Measurements from ENCODE around the gene G3BP2. TPM values are rescaled to one million over a fixed set of nuclear protein-coding genes. Genes with fewer than 3 reads are reported as not detected.

G3BP2 gene
- total RNA-seq, 3 donors from 2014 or later: 75.4 to 92.6 (median 86.2) TPM

DNA sequence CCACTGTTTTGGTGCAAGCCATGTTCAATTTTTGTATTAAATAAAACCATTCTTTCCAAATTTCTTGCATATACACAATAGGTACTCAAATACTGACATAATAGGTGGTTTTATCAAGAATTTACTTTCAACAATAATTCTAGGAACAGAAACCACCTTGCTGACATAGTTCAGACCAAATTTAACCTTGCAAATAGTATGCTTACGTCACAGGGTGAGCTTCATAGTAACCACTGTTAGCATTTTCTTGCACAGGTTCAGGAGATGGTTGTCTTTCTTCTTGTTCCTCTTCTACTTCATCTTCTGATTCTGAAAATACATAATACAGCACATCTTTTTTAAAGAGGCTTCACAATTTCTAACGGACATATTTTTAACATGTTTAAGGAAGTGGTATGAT is 17.6 kb downstream of the G3BP2 start:
- DNase-seq (ENCODE audit: low spot score in 2 of 2): no peak
- no peaks in the 10 kb centered on the region for H3K27me3 ChIP-seq
- H3K36me3 ChIP-seq: no peaks in the 10 kb centered on the region
- no peaks in the 10 kb centered on the region for H3K4me1 ChIP-seq
- no peak for TF ChIP-seq POLR2AphosphoS5 (IDR thresholded peaks at IDR 0.05)
- TF ChIP-seq, protein P1, sequence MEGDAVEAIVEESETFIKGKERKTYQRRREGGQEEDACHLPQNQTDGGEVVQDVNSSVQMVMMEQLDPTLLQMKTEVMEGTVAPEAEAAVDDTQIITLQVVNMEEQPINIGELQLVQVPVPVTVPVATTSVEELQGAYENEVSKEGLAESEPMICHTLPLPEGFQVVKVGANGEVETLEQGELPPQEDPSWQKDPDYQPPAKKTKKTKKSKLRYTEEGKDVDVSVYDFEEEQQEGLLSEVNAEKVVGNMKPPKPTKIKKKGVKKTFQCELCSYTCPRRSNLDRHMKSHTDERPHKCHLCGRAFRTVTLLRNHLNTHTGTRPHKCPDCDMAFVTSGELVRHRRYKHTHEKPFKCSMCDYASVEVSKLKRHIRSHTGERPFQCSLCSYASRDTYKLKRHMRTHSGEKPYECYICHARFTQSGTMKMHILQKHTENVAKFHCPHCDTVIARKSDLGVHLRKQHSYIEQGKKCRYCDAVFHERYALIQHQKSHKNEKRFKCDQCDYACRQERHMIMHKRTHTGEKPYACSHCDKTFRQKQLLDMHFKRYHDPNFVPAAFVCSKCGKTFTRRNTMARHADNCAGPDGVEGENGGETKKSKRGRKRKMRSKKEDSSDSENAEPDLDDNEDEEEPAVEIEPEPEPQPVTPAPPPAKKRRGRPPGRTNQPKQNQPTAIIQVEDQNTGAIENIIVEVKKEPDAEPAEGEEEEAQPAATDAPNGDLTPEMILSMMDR (IDR thresholded peaks at IDR 0.05): no peak
- TF ChIP-seq POLR2A (IDR thresholded peaks at IDR 0.05): no peak
- no peak overlapping the region for H3K4me3 ChIP-seq
- no peak overlapping the region for H3K27ac ChIP-seq
- no peaks in the 10 kb centered on the region for H3K9me3 ChIP-seq
- intact Hi-C loops (cut with DNase I; ENCODE audit: low total_unique reads): no loop called here

DNA sequence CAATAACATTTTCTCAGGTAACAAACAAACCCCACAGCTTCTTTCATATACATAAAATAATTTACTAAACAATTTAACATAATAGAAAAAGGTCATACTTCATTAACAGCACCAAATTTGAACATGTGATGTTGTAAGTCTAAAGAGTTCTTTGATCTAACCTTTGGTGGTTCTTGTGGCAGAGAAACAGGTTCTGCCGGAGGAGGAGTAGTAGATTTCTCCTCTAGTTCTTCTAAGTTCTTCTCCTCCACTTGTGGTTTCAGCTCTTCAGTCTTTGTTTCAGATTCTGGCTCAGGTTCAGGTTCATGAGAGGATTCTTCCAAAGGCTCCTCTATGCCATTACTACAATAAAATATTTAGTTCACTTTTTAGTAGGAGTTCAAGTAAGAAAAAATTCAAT is 18.3 kb downstream of the G3BP2 start:
- Histone ChIP-seq H3K36me3 (no peaks in the 10 kb centered on the region), H3K4me1 (no peaks in the 10 kb centered on the region), H3K27ac (no peak overlapping the region), H3K9me3 (no peaks in the 10 kb centered on the region), H3K27me3 (no peaks in the 10 kb centered on the region), H3K4me3 (no peak overlapping the region)
- TF ChIP-seq, protein P1 (IDR thresholded peaks at IDR 0.05): no peak
- TF ChIP-seq POLR2AphosphoS5 (IDR thresholded peaks at IDR 0.05): no peak
- no peak for TF ChIP-seq POLR2A (IDR thresholded peaks at IDR 0.05)
- no peak for DNase-seq (ENCODE audit: low spot score in 2 of 2)
- intact Hi-C loops (cut with DNase I; ENCODE audit: low total_unique reads): no loop called here

DNA sequence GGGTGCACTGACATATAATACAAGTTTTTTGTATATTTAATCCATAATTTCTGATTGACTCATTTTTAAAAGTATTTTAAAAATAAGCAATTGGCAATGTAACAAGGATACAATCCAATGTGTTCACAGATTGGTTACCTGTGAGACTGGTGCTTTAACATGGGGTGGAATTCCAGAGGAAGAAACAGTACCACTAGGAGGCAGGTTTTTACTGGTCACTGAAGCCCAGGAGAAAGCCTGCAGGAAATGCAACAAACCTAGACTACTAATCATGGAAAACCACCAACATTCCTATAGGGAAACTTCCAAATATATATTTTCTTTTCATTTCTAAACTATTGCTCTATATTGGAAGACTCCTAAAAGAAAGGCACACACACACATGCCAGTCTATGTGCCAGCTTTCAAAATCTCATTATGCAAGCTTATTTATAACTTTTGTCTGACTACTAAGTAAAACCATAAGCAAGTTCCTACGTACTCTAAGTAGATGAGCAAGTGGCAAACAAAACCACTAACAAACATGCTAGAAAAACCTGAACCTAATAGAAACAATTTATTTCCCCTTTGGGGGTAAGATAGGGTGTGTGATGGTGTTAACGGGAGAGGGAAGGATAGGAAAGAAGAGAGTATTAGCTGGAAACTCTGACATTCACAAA is 19.2 kb downstream of the G3BP2 start:
- intact Hi-C loops (cut with DNase I; ENCODE audit: low total_unique reads): no loop called here
- H3K27ac ChIP-seq: no peak overlapping the region

DNA sequence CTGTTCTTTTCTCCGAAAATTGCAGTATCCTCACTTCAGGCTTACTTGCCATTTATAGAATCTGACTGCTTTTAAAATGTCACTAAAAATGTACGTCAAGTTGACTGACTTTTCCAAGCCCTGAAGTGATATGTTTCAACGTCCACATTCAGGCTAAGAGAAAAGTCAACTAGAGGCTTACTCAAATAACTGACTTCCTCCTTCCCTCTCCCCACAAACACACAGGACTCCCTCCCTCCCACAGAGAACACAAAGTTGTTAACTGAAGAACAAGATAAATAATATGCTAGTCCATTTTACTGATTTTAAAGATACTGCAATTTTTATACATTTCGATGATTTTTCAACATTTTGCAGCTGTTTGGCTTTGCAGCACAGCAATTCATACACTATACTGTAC is 29.1 kb downstream of the G3BP2 start:
- Histone ChIP-seq H3K36me3 (peaks cover 2% of the 10 kb centered on the region), H3K27ac (no peak overlapping the region)
- intact Hi-C loops (cut with DNase I; ENCODE audit: low total_unique reads): no loop called here

More for the DNA sequence above, 19.2 kb downstream of the G3BP2 start:
- no peak for DNase-seq (ENCODE audit: low spot score in 2 of 2)
- Histone ChIP-seq H3K9me3 (no peaks in the 10 kb centered on the region), H3K36me3 (no peaks in the 10 kb centered on the region), H3K4me3 (no peak overlapping the region), H3K4me1 (no peaks in the 10 kb centered on the region), H3K27me3 (no peaks in the 10 kb centered on the region)
- no peak for TF ChIP-seq POLR2AphosphoS5 (IDR thresholded peaks at IDR 0.05)
- TF ChIP-seq POLR2A (IDR thresholded peaks at IDR 0.05): no peak
- TF ChIP-seq, protein P1 (IDR thresholded peaks at IDR 0.05): peak in 1 of 3 donors; percentile 24

DNA sequence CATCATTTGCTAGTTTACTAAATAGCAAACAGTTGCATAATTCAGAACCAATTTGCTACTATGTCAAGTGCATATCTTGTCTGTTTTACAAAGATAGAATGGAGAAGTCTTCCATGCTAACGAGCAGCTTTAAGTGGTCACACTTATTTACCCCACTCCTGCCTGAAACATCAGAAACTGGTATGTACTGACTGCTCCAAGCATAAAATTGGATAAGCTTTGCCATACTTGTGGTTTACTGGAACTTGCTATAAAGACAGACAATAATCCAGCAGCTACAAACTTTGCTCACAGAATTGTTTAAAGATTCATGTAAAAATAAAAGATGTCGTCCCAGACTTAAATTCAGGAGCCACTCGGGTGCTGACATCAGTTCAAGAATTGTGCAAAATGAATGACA is 29.6 kb downstream of the G3BP2 start:
- TF ChIP-seq, protein P1 (IDR thresholded peaks at IDR 0.05): no peak
- TF ChIP-seq POLR2AphosphoS5 (IDR thresholded peaks at IDR 0.05) (no peak), POLR2A (IDR thresholded peaks at IDR 0.05) (no peak)
- Histone ChIP-seq H3K4me1 (no peaks in the 10 kb centered on the region), H3K4me3 (no peak overlapping the region), H3K9me3 (no peaks in the 10 kb centered on the region), H3K27me3 (no peaks in the 10 kb centered on the region), H3K27ac (no peak overlapping the region), H3K36me3 (peaks cover 2% of the 10 kb centered on the region)
- DNase-seq (ENCODE audit: low spot score in 2 of 2): no peak
- intact Hi-C loops (cut with DNase I; ENCODE audit: low total_unique reads): no loop called here

More for the DNA sequence above, 29.1 kb downstream of the G3BP2 start:
- TF ChIP-seq POLR2A (IDR thresholded peaks at IDR 0.05): no peak
- no peak for TF ChIP-seq POLR2AphosphoS5 (IDR thresholded peaks at IDR 0.05)
- TF ChIP-seq, protein P1 (IDR thresholded peaks at IDR 0.05): no peak
- no peaks in the 10 kb centered on the region for H3K9me3 ChIP-seq
- no peaks in the 10 kb centered on the region for H3K4me1 ChIP-seq
- no peaks in the 10 kb centered on the region for H3K27me3 ChIP-seq
- DNase-seq (ENCODE audit: low spot score in 2 of 2): no peak
- H3K4me3 ChIP-seq: no peak overlapping the region
